GM21526 (cell line): ENCODE data around the gene CCT5.
"Not testable (repeated sequence)": the region's sequence is repeated elsewhere in the genome, so short reads cannot be mapped to it uniquely, and the experiment has no call there.

Source experiments
- ATAC-seq: cut with Tn5 transposase; IDR thresholded peaks from one replicate; pipeline ENCODE4 v1.9.1; 2021; ENCODE audit warnings: moderate library complexity; ENCODE audit not compliant: unreplicated experiment, low FRiP score

Gene CCT5

GRCh38 chr5:10275460-10275859 lies 25.4 kb downstream of the CCT5 start:
- ATAC-seq: no peak

GRCh38 chr5:10275991-10276390 lies 25.9 kb downstream of the CCT5 start:
- no peak for ATAC-seq

GRCh38 chr5:10276691-10277090 lies 26.6 kb downstream of the CCT5 start:
- no peak for ATAC-seq

- ATAC-seq: no peak
Observed at GRCh38 chr5:10277773-10278630, 27.9 kb downstream of the CCT5 start.

GRCh38 chr5:10278658-10279279 lies 28.7 kb downstream of the CCT5 start:
- ATAC-seq: no peak

- ATAC-seq: no peak
Observed at GRCh38 chr5:10279328-10279727, 29.2 kb downstream of the CCT5 start.

GRCh38 chr5:10279925-10280720 lies 30.0 kb downstream of the CCT5 start:
- ATAC-seq: no peak

GRCh38 chr5:10283927-10284635 lies 34.0 kb downstream of the CCT5 start:
- peak; percentile 94 for ATAC-seq

- ATAC-seq: not testable (repeated sequence)
Observed at GRCh38 chr5:10285362-10285761, 35.3 kb downstream of the CCT5 start.

- ATAC-seq: no peak
Observed at GRCh38 chr5:10286162-10286861, 36.2 kb downstream of the CCT5 start.

GRCh38 chr5:10286862-10287227 lies 36.8 kb downstream of the CCT5 start:
- no peak for ATAC-seq

GRCh38 chr5:10288592-10289219 lies 38.6 kb downstream of the CCT5 start:
- peak; percentile 37 for ATAC-seq

- ATAC-seq: no peak
Observed at GRCh38 chr5:10289353-10289752, 39.3 kb downstream of the CCT5 start.

- no peak for ATAC-seq
Observed at GRCh38 chr5:10289991-10290390, 39.9 kb downstream of the CCT5 start.

GRCh38 chr5:10290438-10290837 lies 40.4 kb downstream of the CCT5 start:
- ATAC-seq: no peak

- ATAC-seq: no peak
Observed at GRCh38 chr5:10291692-10292339, 41.7 kb downstream of the CCT5 start.

- ATAC-seq: no peak
Observed at GRCh38 chr5:10293907-10294662, 44.0 kb downstream of the CCT5 start.

- ATAC-seq: no peak
Observed at GRCh38 chr5:10295619-10296326, 45.7 kb downstream of the CCT5 start.
